Pancreas (tissue), 10 donors: ENCODE data around the gene FASTK. TPM values are rescaled to one million over a fixed set of nuclear protein-coding genes. Genes with fewer than 3 reads are reported as not detected.
A peak's percentile ranks its signal among the peaks of the same experiment; 100 is the strongest.

Source experiments
- ATAC-seq, 4 donors: fragments of 200-7000 bp; cut with Tn5 transposase; one replicate each; pipeline versions ENCODE4 v1.8.0 to v1.9.1; 2020; ENCODE audit warnings: mild to moderate bottlenecking in 4 of 4, moderate library complexity in 4 of 4
- DNase-seq, 6 donors: peaks; one replicate each; pipeline ENCODE4 v3.0.0-alpha.2; 2020
- FAIRE-seq: peaks from 2 replicates; lab custom pipeline; 2012; peaks lifted over from hg19 to GRCh38; lab: Jason Lieb, UNC
- H3K27ac ChIP-seq, 4 donors: fragments of 200-600 bp; sonication (generic); 1 replicate in 3 of 4; 2 replicates in 1 of 4; pipeline versions ENCODE4 v1.5.0 to v1.8.0; 2020
- H3K27me3 ChIP-seq, 4 donors: fragments of 200-600 bp; one replicate each; pipeline ENCODE4 v1.8.0; 2021
- H3K36me3 ChIP-seq, 3 donors: fragments of 200-600 bp; sonication (generic) in 1 of 3; one replicate each; pipeline versions ENCODE4 v1.5.0 to v1.8.0; 2020 to 2021
- H3K4me1 ChIP-seq, 3 donors: fragments of 200-600 bp; one replicate each; pipeline ENCODE4 v1.8.0; 2021
- H3K4me3 ChIP-seq, 4 donors: fragments of 200-600 bp; sonication (generic) in 2 of 4; one replicate each; pipeline versions ENCODE4 v1.5.0 to v1.8.0; 2020 to 2021
- H3K9me3 ChIP-seq, 4 donors: fragments of 200-600 bp; one replicate each; pipeline ENCODE4 v1.8.0; 2021
- CTCF ChIP-seq, 4 donors: fragments of 200-600 bp; sonication (generic) in 3 of 4; IDR thresholded peaks; one replicate each; pipeline versions ENCODE4 v1.5.0 to v1.8.0; 2021; ENCODE audit warnings: antibody characterized with exemption in 4 of 4
- WGBS, 2 donors: extraction: QIAGEN DNeasy Blood & Tissue Kit; methylation state at CpG; one replicate each; pipeline ENCODE4 v1.1.7; 2013; 5-methylcytosine and 5-hydroxymethylcytosine counted together
- intact Hi-C, 3 donors: fragments of 100-400 bp; cut with DNase I; formaldehyde crosslinking; loops; one replicate each; pipeline versions ENCODE4 v1.11.1 to v1.14.2; 2022
- polyA plus RNA-seq, 2 donors: library from polyadenylated mRNA; stranded (reverse); fragments of 200-250 nt; gene quantifications; one replicate each; pipeline ENCODE4 v1.2.3, GENCODE V29; 2013
- total RNA-seq, 6 donors: library from RNA; stranded (reverse); fragmentation: NEBNext Ultra II Directional in 4 of 6; extraction: Animal tissue kit (Norgen Biotek cat#: 25700) in 4 of 6; gene quantifications; one replicate each; pipeline versions ENCODE4 v1.2.1 to v1.2.4, GENCODE V29; 2021 to 2023
- donor health status: healthy with polysubstance abuse.
- donor health status: DM: no; HTN: no; CAD: no; lungs with moderate emphysema.
- donor health status: DM: no; HTN: no; CAD: no.
- donor health status: control.
- donor health status: control.
- donor health status: Bipolar disorder and iron deficiency.
- donor health status: DM: yes; HTN: yes; CAD: no.
- donor health status: DM: no; HTN: no; CAD: no.
- donor health status: DM: no; HTN: no; CAD: no.
- donor health status: DM: yes; HTN: yes; CAD: no.

FASTK gene
- total and polyA plus RNA-seq, 8 donors = 23.5 to 265 (median 40.0) TPM

- Histone ChIP-seq H3K27ac (no peak overlapping the region), H3K9me3 (no peaks in the 10 kb centered on the region), H3K27me3 (no peaks in the 10 kb centered on the region), H3K4me1 (peaks cover 4 to 13% (median 6%) of the 10 kb centered on the region in 3 donors), H3K4me3 (no peak overlapping the region), H3K36me3 (peaks cover 0 to 34% (median 19%) of the 10 kb centered on the region in 3 donors)
- no peak for TF ChIP-seq CTCF (IDR thresholded peaks at IDR 0.05)
- ATAC-seq = no peak
- intact Hi-C loops = no loop called here
- 92 to 94% methylated on average over 27 of the region's 27 CpGs for WGBS, 2 donors
- DNase-seq = peak in 1 of 6 donors; percentile 77
- FAIRE-seq = no peak
Observed at GRCh38 chr7:151116603-151117440, 36.2 kb upstream of the FASTK start.

- Histone ChIP-seq H3K4me3 (peak overlapping the region in 3 of 4 donors; percentile 14 to 38 (median 23)), H3K36me3 (peaks cover 0 to 27% (median 19%) of the 10 kb centered on the region in 3 donors), H3K9me3 (no peaks in the 10 kb centered on the region), H3K4me1 (peaks cover 4 to 20% (median 13%) of the 10 kb centered on the region in 3 donors), H3K27ac (no peak overlapping the region), H3K27me3 (no peaks in the 10 kb centered on the region)
- ATAC-seq (peak; percentile 35 to 67 (median 47)), DNase-seq (peak in 5 of 6 donors; percentile 42 to 85 (median 64)), FAIRE-seq (no peak)
- intact Hi-C loops = no loop called here
- WGBS, 2 donors = 58 to 71% methylated on average over 14 of the region's 14 CpGs
- no peak for TF ChIP-seq CTCF (IDR thresholded peaks at IDR 0.05)
Observed at GRCh38 chr7:151115836-151116418, 35.3 kb upstream of the FASTK start.

GRCh38 chr7:151115121-151115835 is 34.7 kb upstream of the FASTK start:
- intact Hi-C loops = no loop called here
- Histone ChIP-seq H3K36me3 (peaks cover 0 to 21% (median 12%) of the 10 kb centered on the region in 3 donors), H3K4me3 (peak overlapping the region in 3 of 4 donors; percentile 14 to 38 (median 23)), H3K27ac (no peak overlapping the region), H3K27me3 (no peaks in the 10 kb centered on the region), H3K9me3 (no peaks in the 10 kb centered on the region), H3K4me1 (peaks cover 4 to 20% (median 13%) of the 10 kb centered on the region in 3 donors)
- FAIRE-seq (no peak), ATAC-seq (peak in 2 of 4 donors; percentile 4 to 24), DNase-seq (peak in 1 of 6 donors; percentile 76)
- no peak for TF ChIP-seq CTCF (IDR thresholded peaks at IDR 0.05)
- 19 to 27% methylated on average over 69 to 114 of the region's 114 CpGs for WGBS, 2 donors

GRCh38 chr7:151114151-151115090 is 33.8 kb upstream of the FASTK start:
- Histone ChIP-seq H3K27ac (no peak overlapping the region), H3K36me3 (peaks cover 0 to 12% (median 5%) of the 10 kb centered on the region in 3 donors), H3K9me3 (no peaks in the 10 kb centered on the region), H3K4me3 (peak overlapping the region in 2 of 4 donors; percentile 26 to 38), H3K4me1 (peaks cover 4 to 20% (median 13%) of the 10 kb centered on the region in 3 donors), H3K27me3 (no peaks in the 10 kb centered on the region)
- FAIRE-seq = no peak
- peak in 3 of 4 donors; percentile 4 to 24 (median 19) for ATAC-seq
- WGBS, 2 donors = 29 to 31% methylated on average over 52 to 101 of the region's 101 CpGs
- no peak for TF ChIP-seq CTCF (IDR thresholded peaks at IDR 0.05)
- intact Hi-C loops = loop anchor here in 1 of 3 donors (5.0 kb wide), 1 partner anchor 82 kb away; no protein-coding TSS in a partner anchor
- peak in 3 of 6 donors; percentile 43 to 87 (median 65) for DNase-seq
